Stimulated activated CD8-positive, alpha-beta memory T cell treated with anti-CD3 and anti-CD28 coated beads, Interleukin-7, amount 100 ng/mL, for 24 hours (primary cell): ENCODE results near the gene SLC39A8.
"Not testable (repeated sequence)": the region's sequence is repeated elsewhere in the genome, so short reads cannot be mapped to it uniquely, and the experiment has no call there.

Experiments
- DNase-seq: peaks from one replicate; pipeline ENCODE4 v3.0.0-alpha.2; 2020; ENCODE audit warnings: low read depth

SLC39A8 gene

DNA sequence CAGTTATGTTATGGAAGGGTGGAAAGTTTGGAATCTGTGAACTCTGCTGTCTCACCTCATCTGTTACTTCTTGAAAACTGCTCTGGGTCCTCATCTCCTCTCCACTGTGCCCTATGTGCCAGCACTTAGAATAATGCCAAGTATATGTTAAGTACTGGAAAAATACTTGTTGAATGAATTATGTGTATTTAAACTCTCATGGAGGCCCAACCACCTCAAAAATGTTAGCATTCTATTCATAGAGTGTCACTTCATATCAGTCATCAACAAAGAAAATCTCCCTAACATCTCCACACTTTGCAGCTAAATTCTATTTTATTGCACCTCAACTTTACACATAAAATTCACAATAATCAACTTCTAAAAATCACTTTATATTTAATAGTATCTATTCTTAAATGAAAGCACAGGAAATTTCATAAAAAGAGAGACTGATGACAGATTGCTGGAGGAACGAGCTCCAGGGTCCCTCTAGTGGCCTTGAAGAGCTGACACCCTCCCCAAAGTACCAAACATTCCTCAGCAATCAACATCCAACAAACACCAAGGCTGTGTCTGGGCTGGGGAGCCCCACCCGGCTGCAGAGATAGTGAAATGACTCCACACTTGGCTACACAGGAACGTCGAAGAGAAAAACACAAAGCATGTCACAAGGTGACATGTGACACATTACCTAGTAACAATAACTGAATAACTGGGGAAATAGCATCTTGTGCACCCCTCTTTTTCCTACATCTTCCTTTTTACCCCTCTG lies 45.8 kb downstream of the SLC39A8 start:
- no peak for DNase-seq

DNA sequence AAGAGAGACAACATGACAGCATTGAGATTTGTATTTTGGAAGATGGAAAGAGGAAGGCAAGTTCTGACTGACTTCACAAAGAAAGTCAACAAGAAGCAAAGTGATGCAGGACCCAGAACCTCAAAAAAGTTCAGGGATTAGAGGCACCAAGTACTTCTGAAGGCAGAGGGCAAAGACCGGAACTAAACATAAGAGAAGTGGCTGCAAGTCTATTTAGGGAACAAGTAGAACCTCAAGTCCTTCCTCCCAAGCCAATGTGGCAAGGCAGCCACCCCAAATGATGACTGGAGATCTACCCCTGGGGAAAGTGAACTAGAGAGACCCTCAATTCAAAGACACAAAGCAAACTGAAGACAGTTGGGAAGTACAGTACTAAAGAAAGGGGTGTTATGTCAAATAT lies 46.6 kb downstream of the SLC39A8 start:
- DNase-seq, result no peak

DNA sequence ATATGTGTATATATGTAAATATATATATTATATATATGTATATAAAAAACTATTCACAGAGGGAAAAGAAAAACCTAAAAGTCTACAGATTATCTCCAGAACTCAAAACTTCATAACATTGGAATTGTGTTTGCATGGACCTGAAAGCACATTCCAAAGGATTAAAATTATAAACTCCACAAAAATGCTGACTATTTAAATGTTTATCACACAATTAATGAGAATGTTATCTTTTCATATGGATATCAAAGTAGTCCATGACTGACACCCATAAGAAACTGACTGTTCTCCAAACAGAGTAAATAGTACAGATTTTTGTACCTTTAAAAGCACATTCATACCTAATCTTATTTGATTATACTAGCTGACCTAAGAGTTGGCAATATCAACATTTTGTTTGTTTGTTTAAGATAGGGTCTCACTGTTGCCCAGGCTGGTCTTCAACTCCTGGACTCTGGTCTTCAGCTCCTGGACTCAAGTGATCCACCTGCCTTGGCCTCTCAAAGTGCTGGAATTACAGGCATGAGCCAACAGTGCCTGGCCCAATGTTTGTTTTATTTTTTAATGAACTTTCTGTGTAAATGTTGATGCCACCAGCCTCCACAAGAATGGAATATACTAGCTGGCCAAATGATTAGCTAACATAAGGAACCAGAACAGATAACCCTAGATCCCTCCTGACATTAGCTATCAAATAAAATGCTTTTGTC lies 50.0 kb downstream of the SLC39A8 start:
- DNase-seq, result no peak

DNA sequence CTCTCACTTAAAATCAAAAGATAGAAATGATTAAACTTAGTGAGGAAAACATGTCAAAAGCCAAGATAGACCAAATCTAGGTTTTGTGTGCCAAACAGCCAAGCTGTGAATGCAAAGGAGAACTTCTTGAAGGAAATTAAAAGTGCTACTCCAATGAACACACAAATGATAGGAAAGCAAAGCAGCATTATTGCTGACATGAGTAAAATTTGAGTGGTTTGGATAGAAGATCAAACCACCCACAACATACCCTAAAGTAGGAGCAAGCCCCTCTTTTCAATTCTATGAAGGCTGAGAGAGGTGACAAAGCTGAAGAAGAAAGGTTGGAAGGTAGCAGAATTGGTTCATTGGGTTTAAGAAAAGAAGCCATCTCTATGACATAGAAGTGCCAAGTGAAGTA lies 56.8 kb downstream of the SLC39A8 start:
- DNase-seq, result no peak

DNA sequence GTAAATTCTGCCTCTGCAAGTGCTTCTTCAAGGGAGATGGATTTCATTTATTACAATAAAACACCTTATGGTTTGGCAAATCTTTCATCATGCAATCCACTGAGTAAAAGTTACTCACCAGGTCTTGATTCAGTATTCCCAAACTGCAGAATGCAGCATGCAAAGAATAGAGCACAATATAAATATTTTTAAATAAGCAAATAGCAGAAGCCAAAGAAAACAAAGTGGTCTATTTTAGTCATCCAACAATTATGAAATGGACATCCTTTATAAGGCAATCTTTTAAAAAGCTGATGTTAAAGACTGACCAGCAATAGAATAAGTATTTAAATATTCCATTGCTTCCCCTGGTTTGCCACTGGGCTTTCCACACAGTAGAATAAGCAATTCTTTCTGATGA lies 59.5 kb downstream of the SLC39A8 start:
- no peak for DNase-seq

DNA sequence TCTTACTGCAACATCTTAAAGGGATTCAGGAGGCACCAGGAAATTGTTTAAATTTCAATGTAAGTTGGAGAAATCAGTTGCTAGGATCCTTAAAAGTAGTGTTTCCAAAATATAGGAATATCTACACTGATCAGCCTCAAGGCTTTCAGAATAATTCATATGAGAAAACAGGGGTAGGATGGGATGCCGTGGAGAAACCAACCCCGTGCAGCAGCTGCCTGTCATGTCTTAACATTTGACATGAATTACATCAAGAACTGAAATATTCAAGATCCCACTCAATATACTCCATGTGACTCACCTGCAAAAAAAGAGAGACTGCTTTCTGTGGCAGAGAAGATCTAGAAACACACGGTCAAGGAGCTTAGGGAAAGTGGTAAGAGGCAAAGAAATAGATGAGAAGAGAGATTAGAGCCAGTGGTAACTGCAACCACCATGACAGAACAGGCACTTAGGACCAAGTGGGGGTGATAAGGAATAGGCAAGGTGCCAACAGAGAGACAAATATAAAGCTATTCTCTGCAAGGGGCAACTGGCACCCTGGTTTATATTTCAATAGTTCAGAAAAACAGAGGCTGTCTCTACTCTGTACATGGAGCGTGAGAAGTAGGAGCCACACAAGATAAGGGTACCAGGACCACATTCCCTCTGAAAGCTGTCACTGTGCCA lies 64.0 kb downstream of the SLC39A8 start:
- no peak for DNase-seq

DNA sequence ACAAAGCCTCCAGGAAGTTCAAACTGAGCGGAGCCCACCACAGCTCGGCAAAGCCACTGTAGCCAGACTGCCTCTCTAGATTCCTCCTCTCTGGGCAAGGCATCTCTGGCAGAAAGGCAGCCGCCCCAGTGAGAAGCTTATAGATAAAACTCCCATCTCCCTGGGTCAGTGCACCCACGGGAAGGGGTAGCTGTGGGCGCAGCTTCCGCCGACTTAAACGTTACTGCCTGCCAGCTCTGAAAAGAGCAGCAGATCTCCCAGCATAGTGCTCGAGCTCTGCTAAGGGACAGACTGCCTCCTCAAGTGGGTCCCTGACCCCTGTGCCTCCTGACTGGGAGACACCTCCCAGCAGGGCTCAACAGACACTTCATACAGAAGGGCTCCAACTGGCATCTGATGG lies 72.0 kb downstream of the SLC39A8 start:
- DNase-seq, result not testable (repeated sequence)

DNA sequence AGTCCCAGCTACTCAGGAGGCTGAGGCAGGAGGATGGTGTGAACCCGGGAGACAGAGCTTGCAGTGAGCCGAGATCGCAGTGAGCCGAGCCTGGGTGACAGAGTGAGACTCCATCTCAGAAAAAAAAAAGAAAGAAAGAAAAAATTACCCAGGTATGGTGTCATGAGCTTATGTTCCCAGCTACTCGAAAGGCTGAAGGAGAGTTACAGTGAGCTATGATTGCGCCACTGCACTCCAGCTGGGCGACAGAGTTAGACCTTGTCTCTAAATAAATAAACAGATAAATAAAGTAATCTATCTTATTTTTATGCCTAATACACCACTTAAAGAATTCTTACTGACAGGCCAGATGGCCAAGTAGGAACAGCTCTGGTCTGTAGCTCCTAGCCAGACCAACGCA lies 73.0 kb downstream of the SLC39A8 start:
- DNase-seq, result no peak

DNA sequence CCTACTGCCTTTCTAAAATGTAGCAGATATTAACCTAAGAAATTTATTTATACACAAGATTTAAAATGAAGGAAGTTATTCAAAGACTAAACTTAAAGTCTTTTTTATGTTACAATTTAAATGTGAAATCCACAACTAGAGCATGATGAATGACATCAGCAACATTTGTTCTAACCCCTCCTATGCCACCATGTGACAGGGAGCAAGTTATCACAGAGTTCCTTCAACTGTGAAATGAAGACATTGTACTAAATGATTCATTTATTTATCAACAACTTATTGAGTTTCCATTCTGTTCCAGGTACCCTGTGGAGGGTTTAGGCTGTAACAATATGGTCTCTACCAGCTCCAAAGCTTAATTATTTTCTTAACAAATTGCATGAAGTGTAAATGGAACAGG lies 76.9 kb downstream of the SLC39A8 start:
- no peak for DNase-seq

DNA sequence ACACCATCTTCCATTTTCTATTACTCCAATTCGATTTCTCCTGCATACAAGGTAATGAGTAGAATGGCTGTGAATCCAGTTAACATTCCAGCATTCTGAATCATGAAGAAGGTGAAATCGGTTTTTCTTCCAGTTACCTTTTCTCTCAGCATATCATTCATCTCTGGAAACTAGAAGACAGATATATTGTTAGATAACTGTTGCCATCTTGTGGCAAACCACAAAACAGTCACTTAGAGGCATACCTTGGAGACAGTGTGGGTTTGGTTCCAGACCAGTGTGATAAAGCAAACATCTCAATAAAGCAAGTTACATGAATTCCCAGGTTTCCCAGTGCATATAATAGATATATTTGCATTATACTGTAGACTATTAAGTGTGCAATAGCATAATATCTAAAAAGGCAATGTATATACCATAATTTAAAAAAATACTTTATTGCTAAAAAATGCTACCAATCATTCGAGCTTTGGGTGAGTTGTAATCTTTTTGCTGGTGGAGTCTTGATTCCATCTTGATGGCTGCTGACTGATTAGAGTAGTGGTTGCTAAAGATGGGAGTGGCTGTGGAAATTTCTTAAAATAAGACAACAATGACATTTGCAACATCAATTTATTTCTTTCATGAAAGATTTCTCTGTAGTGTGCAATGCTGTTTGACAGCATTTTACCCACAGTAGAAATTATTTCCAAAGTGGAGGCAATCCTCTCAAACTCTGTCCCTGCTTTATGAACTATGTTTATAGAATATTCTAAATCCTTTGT lies 82.1 kb downstream of the SLC39A8 start:
- DNase-seq, result no peak

DNA sequence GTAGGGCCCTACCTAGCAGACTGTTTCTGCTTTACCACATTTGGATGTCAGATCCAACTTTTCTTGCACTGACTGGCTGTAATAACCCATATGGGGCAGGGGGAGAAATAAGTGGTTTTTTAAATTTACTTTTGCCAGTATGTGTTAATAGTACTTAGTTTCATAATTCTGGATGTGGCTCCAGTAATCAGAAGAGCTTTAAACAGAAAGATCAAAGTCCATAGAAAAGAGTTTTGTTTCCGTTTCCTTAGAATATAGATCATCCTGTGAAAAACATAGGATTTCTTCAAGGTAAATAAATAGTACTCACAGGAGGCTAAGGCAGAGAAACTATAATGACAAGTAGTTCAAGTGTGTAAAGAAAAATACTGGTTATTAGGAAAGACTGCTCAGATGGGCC lies 85.6 kb downstream of the SLC39A8 start:
- no peak for DNase-seq

DNA sequence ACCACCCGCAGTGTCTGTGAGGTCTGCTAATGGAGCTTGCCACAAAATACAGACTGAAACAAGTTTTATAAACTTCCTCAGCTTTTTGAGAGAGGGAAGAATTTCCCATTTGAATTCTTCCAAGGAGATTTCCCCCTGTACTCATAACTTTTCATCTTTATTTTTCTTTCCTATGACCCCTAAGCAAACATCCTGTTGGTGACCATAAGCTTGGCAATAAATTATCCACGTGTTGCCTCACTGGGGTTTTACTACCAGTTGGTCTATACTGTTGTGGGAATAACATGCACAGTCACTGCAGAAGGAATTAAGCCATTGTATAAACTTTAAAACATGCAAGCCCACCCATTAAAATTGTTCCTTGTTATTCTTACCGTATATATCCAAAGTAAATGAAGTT lies 86.2 kb downstream of the SLC39A8 start:
- no peak for DNase-seq

DNA sequence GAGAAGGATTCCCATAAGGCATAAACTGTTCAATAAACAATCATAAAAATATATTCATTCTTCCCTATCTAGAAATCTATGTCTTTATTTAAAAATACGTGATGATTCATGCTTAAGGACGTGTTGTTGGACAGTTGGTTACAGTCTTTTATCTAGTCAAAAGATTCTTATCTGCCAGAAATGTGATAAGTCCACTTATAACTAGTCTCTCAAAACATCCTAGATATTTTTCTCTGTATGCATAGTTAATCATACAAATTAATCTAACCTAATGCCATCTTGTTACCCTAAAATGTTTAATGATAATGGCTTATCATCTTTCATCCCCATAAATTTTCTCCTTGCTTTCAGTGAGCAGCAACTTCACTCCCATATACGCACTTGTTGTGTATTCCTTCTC lies 89.0 kb downstream of the SLC39A8 start:
- DNase-seq, result no peak

DNA sequence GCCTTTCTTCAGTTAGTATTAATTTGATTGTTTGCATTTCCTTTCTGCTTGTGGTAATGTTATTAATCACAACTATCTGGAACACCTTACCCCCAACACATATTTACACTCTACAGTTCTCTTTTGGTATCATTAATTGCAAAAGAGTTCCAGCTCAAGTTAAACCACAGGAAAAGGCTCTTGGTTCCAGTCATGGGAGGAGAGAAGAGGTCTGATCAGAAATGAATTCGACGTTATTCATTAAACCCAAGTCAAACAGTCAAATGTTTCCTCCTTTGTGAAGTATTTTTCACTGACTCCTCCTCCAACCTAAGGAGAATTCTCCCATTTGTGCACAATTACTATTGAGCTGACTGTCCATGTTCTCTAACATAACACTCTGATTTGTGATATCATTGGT lies 91.4 kb downstream of the SLC39A8 start:
- DNase-seq, result no peak

DNA sequence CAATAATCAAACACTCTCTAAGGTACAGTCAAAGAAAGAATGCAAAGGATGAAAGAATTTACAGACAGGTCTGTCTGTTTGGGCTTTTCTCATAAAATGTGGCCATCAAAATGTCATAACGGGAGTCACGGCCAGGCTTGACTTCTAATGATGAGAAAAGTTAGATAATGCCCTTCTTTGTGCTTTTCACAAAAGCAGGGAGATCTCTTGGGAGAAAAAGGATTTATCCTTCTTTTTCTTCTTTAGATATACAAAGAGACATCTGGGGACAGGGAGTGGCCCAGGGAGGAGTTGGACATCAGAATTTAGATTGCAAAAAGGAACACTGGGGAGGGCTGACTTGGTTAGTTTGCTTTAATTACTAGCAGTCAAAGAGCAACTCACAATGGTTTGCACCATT lies 93.1 kb downstream of the SLC39A8 start:
- DNase-seq, result no peak

DNA sequence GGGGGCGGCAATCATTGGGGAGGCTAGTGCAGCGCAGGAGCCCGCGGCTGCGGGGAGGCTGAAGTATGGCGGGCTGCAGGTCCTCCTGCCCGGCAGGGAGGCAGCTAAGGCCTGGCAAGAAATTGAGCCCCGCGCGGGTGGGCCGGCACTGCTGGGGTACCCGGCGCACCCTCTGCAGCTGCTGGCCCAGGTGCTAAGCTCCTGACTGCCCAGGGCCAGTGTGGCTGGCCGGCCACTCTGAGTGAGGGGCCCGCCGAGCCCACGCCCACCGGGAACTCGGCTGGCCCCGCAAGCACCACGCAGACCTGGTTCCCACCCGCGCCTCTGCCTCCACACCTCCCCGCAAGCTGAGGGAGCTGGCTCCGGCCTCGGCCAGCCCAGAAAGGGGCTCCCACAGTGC lies 94.9 kb downstream of the SLC39A8 start:
- DNase-seq, result no peak

DNA sequence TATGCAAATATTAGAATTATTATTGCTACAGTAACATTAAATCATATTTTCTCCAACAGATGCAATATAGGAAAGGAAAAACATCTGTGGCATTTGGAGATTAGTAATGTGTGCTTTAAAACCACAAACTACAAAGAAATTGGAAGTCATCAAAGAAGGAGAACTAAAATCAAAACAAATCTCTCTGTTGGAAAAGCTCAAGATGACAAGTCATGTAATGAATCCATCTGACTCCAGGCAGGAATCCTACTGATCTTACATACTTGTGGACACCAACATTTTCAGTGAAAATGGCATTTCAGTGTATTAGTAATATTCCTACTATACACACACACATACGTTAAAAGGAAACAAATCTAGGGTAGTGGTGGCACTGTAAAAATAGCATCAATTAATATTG lies 98.2 kb downstream of the SLC39A8 start:
- no peak for DNase-seq

DNA sequence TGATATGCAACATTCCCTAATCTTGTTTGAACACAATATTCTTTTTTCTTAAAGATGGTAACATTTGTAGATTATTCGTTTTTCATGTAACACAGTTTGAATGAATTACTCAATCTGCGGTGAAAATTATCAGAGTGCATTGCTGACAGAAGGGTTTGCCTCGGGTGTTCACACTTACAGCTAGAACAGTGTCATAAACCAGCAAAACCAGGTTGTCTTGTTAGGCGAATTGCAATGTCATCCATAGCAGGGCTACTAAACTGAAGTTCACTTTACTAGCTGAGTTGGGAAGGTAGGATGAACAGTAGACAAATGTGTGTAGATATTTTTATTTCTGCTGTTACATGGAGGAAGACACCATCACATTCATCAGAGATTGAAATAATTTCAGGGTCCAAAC lies 98.9 kb downstream of the SLC39A8 start:
- no peak for DNase-seq

DNA sequence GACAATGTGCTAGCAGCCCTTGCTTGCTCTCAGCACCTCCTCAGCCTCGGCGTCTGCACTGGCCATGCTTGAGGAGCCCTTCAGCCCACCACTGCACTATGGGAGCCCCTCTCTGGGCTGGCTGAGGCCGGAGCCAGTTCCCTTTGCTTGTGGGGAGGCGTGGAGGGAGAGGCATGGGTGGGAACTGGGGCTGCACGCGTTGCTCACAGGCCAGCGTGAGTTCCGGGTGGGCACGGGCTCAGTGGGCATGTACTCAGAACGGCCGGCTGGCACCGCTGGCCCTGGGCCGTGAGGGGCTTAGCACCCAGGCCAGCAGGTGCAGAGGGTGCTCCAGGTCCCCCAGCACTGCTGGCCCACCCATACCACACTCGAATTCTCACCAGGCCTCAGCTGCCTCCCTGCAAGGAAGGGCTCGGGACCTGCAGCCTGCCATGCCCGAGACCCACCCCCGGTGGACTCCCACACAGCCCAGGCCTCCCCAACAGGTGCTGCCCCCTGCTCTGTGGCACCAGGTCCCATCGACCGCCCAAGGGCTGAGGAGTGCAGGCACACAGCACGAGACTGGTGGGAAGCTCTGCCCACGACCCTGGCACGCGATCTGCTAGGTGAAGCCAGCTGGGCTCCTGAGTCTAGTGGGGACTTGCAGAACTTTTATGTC lies 100.3 kb downstream of the SLC39A8 start:
- DNase-seq, result no peak

DNA sequence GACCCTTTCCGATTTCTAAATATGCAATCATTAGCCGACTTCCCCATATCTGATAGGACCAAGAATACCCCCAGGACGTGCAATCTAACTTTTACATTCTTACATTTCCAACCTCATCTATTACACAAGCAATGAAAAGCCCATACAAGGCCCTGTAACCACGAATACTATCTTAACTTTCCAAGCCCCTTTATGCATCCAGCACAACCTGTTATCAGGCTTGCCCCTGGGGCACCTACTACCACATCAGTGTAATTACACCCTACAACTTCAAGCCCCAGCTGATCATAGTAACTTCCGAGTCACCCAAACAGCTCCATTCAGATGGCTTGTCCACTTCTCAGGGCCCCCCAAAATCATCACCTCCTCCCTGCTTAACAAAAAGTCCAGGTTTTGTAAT lies 102.0 kb downstream of the SLC39A8 start:
- DNase-seq, result not testable (repeated sequence)

DNA sequence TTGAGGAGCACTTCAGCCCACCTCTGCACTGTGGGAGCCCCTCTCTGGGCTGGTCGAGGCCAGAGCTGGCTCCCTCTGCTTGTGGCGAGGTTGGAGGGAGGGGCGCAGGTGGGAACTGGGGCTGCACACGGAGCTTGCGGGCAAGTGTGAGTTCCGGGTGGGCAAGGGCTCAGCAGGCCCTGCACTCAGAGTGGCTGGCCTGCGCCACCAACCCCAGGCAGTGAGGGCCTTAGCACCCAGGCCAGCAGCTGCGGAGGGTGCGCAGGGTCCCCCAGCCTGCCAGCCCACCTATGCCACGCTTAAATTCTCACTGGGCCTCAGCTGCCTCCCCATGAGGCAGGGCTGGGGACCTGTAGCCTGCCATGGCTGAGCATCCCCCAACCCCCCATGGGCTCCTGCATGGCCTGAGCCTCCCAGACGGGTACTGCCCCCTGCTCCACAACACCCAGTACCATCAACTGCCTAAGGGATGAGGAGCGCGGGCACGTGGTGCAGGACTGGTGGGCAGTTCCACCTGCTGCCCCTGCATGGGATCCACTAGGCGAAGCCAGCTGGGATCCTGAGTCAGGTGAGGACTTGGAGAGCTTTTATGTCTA lies 110.9 kb downstream of the SLC39A8 start:
- no peak for DNase-seq

DNA sequence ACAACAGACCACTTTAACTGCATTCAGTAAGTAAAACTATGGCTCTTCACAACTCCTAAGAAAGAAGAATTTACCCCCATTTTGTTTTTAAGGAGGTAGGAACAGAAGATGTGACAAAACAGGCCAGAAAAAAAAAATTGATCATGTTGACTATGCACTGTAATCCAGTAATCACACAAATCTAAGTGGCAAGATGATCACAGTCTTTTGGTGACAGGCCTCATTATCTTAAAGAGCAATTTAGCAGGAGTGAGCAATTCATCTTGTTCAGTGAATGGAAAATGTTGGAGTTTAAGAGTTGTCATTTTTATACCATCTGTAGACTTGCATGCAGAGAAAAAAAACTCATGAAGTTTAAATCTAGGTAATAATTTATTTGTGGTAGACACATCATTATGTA lies 115.1 kb downstream of the SLC39A8 start:
- no peak for DNase-seq
